ENCODE data around the gene TRIM5. TPM values are rescaled to one million over a fixed set of nuclear protein-coding genes. Genes with fewer than 3 reads are reported as not detected.

The TRIM5 gene
- polyA plus RNA-seq, 3 donors, result 35.7 to 44.1 (median 44.0) TPM

DNA sequence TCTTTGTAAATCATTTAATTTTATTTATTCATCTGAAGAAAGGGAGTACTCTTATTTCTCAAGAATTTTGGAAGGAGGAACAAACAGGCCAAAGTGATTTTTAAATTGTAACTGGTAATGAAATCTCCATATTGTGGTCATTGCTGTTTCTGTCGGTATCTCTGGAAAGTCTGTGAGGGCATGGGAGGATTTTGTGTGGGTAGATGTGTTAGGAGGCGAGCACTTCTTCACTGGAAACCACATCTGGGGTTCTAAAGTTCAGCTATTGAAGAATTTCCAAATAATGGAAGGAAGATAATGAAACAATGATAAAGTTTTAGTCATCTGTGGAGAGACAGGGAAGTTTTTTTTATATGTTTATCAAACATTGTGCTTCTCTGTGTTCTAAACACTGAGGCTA, 53.5 kb downstream of the TRIM5 start:
- no peak for DNase-seq (ENCODE audit: low read depth in 3 of 3, low spot score in 2 of 3)

DNA sequence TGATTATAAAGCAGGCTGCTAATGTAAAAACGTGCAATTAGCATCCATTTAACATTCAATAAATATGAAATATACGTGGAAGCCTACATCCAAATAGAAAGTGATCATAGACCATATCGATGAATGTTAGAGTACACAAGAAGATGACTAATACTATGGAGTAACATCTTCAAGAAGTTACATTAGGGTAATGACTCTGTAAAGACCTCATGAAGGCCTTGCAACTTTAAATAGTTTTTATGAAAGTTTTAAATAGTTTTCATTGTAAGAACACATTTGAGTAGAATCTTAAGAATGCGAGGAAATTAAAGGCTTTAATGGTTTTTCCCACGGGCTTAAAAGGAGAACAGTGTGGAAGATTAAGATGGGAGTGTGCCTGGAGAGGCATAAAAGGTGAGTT, 58.7 kb downstream of the TRIM5 start:
- no peak for DNase-seq (ENCODE audit: low read depth in 3 of 3, low spot score in 2 of 3)

DNA sequence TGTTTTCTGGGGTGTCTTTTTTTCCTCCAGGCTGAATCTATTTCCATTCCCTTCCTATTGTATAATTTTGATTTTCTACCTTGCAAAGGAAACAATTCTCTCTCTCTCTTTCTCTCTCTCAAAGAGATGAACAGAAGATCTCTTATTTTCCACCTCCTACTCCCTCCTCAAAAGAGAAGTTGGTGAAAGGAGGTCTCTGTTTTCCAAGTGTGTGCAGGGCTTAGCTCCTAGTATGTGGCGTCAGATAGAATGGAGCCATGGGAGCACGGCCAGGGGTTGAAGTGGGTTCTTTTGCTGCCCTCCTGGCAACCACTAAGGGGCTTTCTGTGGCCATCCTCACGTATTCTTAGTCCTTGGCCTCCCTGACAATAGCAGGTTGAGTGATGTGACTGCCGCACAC, 59.6 kb downstream of the TRIM5 start:
- DNase-seq (ENCODE audit: low read depth in 3 of 3, low spot score in 2 of 3), result no peak

DNA sequence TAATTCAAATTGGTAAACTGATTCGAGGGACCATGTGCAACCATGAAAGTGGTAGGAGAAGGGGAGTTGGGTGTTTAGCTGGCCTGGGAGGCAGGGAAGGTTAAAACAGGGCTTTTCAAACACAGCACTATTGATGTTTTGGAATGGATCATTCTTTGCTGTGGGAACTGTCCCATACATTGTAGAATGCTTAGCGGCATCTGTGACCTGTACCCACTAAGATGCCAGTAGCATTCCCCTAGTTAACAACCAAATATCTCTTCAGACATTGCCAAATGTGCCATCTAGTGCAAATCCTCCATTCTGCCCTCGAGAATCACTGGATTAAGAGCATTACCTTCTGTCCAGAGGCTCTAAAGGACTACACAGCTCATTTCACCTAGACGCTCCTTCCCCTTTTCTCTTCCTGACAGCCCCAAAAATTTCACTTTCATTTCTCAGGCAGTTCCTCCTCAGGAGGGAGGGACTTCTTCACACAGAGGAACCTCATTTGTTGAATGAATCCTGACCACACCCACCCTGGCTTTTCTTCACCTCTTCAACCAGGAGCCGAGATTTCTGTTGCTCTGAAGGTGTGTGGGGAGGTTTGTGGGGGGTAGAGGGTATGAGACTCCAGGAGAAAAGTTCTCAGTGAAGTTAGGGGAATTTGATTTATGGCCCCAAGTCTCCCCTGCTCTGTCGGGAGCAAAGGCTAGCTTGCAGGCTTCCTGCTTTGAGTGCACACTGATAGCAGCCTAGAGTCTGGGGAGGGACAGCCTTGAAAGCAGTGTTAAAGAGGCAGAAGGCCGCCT, 60.2 kb downstream of the TRIM5 start, which contains the start of gene TRIM34:
TRIM34 (plus strand) TSS at position 513 of the 791 bp plus-strand sequence. CDS start 7,331 bp downstream, outside the sequence.
- peak; percentile 37 to 43 (median 41) for DNase-seq (ENCODE audit: low read depth in 3 of 3, low spot score in 2 of 3)

DNA sequence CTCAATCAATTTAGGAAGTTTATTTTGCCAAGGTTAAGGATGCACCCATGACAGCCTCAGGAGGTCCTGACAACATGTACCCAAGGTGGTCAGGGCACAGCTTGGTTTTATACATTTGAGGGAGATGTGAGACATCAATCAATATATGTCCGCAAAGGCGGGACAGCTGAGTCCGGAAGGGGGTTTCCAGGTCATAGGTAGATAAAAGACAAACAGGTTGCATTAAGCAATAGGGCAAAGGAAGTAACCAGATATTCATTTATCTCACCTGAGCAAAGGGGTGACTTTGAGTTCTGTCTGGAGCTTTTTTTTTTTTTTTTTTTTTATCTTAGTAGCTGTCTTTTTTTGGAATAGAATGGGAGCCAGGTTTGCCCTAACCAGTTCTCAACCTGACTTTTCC, 62.1 kb downstream of the TRIM5 start:
- no peak for DNase-seq (ENCODE audit: low read depth in 3 of 3, low spot score in 2 of 3)

DNA sequence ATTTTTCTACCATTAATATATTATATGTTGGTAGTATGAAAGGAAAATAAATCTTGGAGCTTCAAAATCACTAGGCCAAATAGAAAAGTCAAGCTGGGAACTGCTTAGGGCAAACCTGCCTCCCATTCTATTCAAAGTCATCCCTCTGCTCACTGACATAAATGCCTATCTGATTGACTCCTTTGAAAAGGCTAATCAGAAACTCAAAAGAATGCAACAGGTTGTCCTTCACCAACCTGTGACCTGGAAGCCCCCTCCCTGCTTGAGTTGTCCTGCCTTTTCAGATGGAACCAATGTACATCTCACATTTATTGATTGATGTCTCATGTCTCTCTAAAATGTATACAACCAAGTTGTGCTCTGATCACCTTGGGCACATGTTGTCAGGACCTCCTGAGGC, 63.3 kb downstream of the TRIM5 start:
- DNase-seq (ENCODE audit: low read depth in 3 of 3, low spot score in 2 of 3), result no peak

DNA sequence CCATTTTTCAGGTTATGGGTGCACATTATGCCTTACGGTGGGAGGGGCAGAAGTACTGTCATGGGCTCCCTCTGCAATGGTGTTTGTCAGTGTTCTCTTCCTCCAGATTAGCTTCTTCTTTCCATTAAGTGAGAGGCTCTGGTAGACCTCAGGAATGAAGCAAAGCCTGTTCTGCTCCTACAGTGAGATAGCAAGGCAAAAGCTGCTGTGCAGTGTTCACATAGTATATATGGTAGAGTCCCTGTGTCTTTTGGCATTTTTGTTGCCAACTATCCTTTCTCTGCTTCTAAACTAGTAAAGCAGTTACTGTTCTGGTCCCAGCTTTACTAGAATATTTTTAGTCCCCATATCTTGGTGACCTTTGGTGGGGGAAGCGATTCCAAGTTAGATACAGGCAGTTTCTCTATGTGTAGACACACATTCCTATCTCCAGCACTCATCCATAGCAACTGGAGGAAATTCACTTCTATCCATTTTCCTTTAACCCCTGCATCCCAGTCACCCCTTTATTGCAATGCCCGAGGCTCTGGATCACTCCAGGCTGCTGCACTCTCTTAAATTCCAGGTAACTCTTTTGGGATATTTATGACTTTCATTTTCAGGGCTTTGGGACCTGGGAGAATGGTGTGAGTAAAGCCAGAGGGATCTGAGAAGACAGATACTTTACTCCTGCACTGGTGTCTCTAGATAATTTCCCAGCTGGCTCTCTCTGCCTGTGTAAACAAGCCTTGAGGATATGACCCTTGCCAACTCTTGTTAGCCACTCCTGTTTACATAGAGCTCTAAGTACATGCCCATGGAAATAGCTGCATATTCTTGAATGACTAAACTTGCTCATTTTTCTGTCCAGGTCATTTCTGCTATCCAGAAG, 64.0 kb downstream of the TRIM5 start:
- DNase-seq (ENCODE audit: low read depth in 3 of 3, low spot score in 2 of 3), result no peak

DNA sequence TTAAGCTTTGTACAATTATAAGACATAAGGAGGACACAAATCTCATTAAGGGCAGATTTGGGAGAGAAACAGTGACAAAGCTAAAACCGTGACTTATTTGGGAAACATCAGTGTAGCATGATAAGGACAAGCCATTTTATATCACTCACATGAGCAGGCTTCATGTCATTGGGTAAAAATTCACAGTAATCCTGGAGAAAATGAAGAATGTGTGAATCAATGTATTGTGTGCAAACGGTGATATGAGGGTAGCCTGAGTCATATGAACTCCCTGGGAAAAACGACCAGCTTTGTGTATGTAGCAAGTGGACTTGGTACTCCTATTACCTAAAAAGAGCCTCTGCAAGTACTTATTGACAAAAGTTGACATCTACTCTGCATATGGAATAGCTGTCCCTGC, 66.1 kb downstream of the TRIM5 start:
- no peak for DNase-seq (ENCODE audit: low read depth in 3 of 3, low spot score in 2 of 3)

Other genes with a start within 250 kb of the TRIM5 start
- not detected for gene OR51I1, start 243.6 kb downstream of the TRIM5 start, polyA plus RNA-seq (ENCODE audit: insufficient read length in 3 of 3)
- not detected for gene OR51I2, start 235.8 kb downstream of the TRIM5 start, polyA plus RNA-seq (ENCODE audit: insufficient read length in 3 of 3)
- gene OR52D1, start 196.4 kb downstream of the TRIM5 start, polyA plus RNA-seq (ENCODE audit: insufficient read length in 3 of 3), result not detected
- not detected for gene UBQLN3, start 175.1 kb downstream of the TRIM5 start, polyA plus RNA-seq (ENCODE audit: insufficient read length in 3 of 3)
- under 1 TPM; 0.43 to 0.57 (median 0.43) TPM for gene UBQLNL, start 168.4 kb downstream of the TRIM5 start, polyA plus RNA-seq (ENCODE audit: insufficient read length in 3 of 3)
- gene OR52H1, start 136.5 kb downstream of the TRIM5 start, polyA plus RNA-seq (ENCODE audit: insufficient read length in 3 of 3), result not detected
- not detected for gene OR52B6, start 104.2 kb downstream of the TRIM5 start, polyA plus RNA-seq (ENCODE audit: insufficient read length in 3 of 3)
- gene TRIM6, start 88.4 kb downstream of the TRIM5 start, polyA plus RNA-seq (ENCODE audit: insufficient read length in 3 of 3), result 10 to 100 TPM; 15.8 to 64.3 (median 50.1) TPM
- gene TRIM34, start 60.1 kb downstream of the TRIM5 start, polyA plus RNA-seq (ENCODE audit: insufficient read length in 3 of 3), result 10 to 100 TPM in 1 of 3 donors, 1 to 10 TPM in 2; 6.7 to 11.4 (median 8.8) TPM
- gene TRIM22, start 4.7 kb upstream of the TRIM5 start, polyA plus RNA-seq (ENCODE audit: insufficient read length in 3 of 3), result 1 to 10 TPM; 7.0 to 9.9 (median 7.3) TPM
- not detected for gene OR56B1, start 51.4 kb upstream of the TRIM5 start, polyA plus RNA-seq (ENCODE audit: insufficient read length in 3 of 3)
- gene OR52N4, start 69.2 kb upstream of the TRIM5 start, polyA plus RNA-seq (ENCODE audit: insufficient read length in 3 of 3), result not detected
- not detected for gene OR52N5, start 98.3 kb upstream of the TRIM5 start, polyA plus RNA-seq (ENCODE audit: insufficient read length in 3 of 3)
- not detected for gene OR52N1, start 106.2 kb upstream of the TRIM5 start, polyA plus RNA-seq (ENCODE audit: insufficient read length in 3 of 3)
- not detected for gene OR52N2, start 123.8 kb upstream of the TRIM5 start, polyA plus RNA-seq (ENCODE audit: insufficient read length in 3 of 3)
- not detected for gene OR52E6, start 156.8 kb upstream of the TRIM5 start, polyA plus RNA-seq (ENCODE audit: insufficient read length in 3 of 3)
- gene OR52E8, start 172.6 kb upstream of the TRIM5 start, polyA plus RNA-seq (ENCODE audit: insufficient read length in 3 of 3), result not detected
- gene OR52E4, start 195.6 kb upstream of the TRIM5 start, polyA plus RNA-seq (ENCODE audit: insufficient read length in 3 of 3), result not detected
- gene OR52E5, start 208.1 kb upstream of the TRIM5 start, polyA plus RNA-seq (ENCODE audit: insufficient read length in 3 of 3), result not detected